Loucy (cell line): Measurements from ENCODE around the gene SLAIN2.

ENCODE experiments used
- CTCF ChIP-seq: fragments of 200-600 bp; sonication (generic); conservative IDR thresholded peaks from 2 replicates; pipeline ENCODE4 v1.5.1; 2014; ENCODE audit warnings: mild to moderate bottlenecking, antibody characterized with exemption, low read length
- EZH2phosphoT487 ChIP-seq: fragments of 200-600 bp; IDR thresholded peaks from 2 replicates; pipeline ENCODE4 v1.6.1; 2018; ENCODE audit warnings: antibody characterized with exemption, mild to moderate bottlenecking, moderate library complexity, borderline replicate concordance

- TF ChIP-seq CTCF (no peak), EZH2phosphoT487 (no peak)
Measured at GRCh38 chr4:48347282-48347921, 6.1 kb downstream of the SLAIN2 start.
